Peyer's patch (tissue), 4 donors: ENCODE data around the gene TMEM220. TPM values are rescaled to one million over a fixed set of nuclear protein-coding genes. Genes with fewer than 3 reads are reported as not detected.

Experiments used
- DNase-seq, 3 donors: peaks; one replicate each; pipeline ENCODE4 v3.0.0-alpha.2; 2017 to 2019
- H3K27ac ChIP-seq, 4 donors: fragments of 200-600 bp; sonication (generic); one replicate each; pipeline ENCODE4 v1.5.1; 2016 to 2019
- H3K27me3 ChIP-seq, 2 donors: fragments of 200-600 bp; sonication (generic); one replicate each; pipeline ENCODE4 v1.5.1; 2019
- H3K36me3 ChIP-seq, 3 donors: fragments of 200-600 bp; sonication (generic); one replicate each; pipeline ENCODE4 v1.5.1; 2016 to 2019
- H3K4me1 ChIP-seq, 4 donors: fragments of 200-600 bp; sonication (generic); one replicate each; pipeline ENCODE4 v1.5.1; 2016 to 2019
- H3K4me3 ChIP-seq, 4 donors: fragments of 200-600 bp; sonication (generic); 1 replicate in 3 of 4; 2 replicates in 1 of 4; pipeline ENCODE4 v1.5.1; 2016 to 2019; ENCODE audit warnings: mild to moderate bottlenecking in 1 of 4
- H3K9me3 ChIP-seq, 4 donors: fragments of 200-600 bp; sonication (generic); one replicate each; pipeline ENCODE4 v1.5.1; 2016 to 2019; ENCODE audit warnings: mild to moderate bottlenecking in 1 of 4
- POLR2A ChIP-seq, 2 donors: fragments of 450-650 bp; IDR thresholded peaks; one replicate each; pipeline ENCODE4 v1.5.1; 2017; ENCODE audit warnings: antibody characterized with exemption in 2 of 2, mild to moderate bottlenecking in 2 of 2, moderate library complexity in 2 of 2
- total RNA-seq, 4 donors: library from RNA; depleted of rRNA; stranded (reverse); fragments of >200 nt; gene quantifications; one replicate each; pipeline ENCODE4 v1.1.0, GENCODE V29; 2016
- TF ChIP-seq, protein P1 (sequence below), 6 experiments: fragments of 450-650 bp in 4 of 6; fragments of 200-600 bp in 2 of 6; sonication (generic) in 1 of 6; IDR thresholded peaks; one replicate each; pipeline ENCODE4 v1.5.1; 2017 to 2019; ENCODE audit warnings: antibody characterized with exemption in 6 of 6, mild to moderate bottlenecking in 3 of 6, moderate library complexity in 1 of 6

TMEM220 gene
- total RNA-seq, 4 donors from 2014 or later: 14.6 to 56.1 (median 23.4) TPM

DNA sequence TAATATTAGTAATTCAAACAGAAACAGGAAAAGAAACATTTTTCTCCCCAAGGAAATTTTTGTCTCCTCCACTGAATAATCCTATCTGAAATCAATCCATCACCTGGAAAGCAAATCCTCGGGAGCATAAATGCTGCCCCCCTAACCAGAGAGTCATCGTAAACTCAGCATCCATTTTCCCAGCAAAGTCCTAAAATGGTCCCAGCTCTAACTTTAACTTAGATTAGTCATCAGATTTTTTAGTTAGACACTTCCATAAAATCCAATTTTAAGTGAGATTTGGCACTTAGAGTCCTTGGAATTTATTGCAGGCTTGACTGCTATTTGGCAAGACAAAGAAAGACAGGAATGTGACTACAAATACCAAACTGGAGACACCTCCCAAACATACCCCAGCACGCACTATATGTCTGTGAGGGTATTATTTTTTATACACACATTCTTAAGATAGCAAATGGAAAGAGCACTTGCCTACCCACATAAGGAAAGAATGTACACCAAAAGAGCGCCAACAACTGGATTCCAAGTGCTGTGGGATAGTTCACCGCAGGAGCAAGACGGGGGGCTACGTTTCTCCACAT, 47.9 kb downstream of the TMEM220 start:
- H3K27me3 ChIP-seq: no peaks in the 10 kb centered on the region
- no peaks in the 10 kb centered on the region for H3K4me1 ChIP-seq
- H3K4me3 ChIP-seq: no peak overlapping the region
- peaks cover 0 to 85% (median 4%) of the 10 kb centered on the region in 3 donors for H3K36me3 ChIP-seq
- no peak for DNase-seq
- H3K9me3 ChIP-seq: no peaks in the 10 kb centered on the region
- no peak overlapping the region for H3K27ac ChIP-seq
- TF ChIP-seq POLR2A (IDR thresholded peaks at IDR 0.05): no peak
- TF ChIP-seq, protein P1, sequence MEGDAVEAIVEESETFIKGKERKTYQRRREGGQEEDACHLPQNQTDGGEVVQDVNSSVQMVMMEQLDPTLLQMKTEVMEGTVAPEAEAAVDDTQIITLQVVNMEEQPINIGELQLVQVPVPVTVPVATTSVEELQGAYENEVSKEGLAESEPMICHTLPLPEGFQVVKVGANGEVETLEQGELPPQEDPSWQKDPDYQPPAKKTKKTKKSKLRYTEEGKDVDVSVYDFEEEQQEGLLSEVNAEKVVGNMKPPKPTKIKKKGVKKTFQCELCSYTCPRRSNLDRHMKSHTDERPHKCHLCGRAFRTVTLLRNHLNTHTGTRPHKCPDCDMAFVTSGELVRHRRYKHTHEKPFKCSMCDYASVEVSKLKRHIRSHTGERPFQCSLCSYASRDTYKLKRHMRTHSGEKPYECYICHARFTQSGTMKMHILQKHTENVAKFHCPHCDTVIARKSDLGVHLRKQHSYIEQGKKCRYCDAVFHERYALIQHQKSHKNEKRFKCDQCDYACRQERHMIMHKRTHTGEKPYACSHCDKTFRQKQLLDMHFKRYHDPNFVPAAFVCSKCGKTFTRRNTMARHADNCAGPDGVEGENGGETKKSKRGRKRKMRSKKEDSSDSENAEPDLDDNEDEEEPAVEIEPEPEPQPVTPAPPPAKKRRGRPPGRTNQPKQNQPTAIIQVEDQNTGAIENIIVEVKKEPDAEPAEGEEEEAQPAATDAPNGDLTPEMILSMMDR (IDR thresholded peaks at IDR 0.05): no peak

DNA sequence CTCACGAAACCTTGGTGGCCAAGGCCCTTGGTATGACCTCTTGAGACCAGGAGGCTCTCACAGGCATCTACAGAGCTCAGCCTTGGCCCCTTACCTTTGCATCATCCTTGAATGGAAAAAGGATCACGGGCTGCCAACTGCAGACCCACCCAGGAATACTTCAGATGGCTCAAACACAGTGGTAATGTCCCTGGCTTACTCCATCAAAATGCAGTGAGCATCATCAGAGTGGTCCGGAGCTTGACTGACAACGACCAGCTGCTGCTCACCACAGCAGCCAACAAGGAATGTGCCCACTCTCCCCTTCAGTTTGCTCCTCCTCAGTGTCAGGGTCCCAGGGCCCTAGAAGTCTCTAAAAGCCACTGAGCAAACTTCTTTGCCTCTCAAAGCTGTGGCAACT, 55.1 kb downstream of the TMEM220 start:
- peaks cover 0 to 34% (median 0%) of the 10 kb centered on the region in 3 donors for H3K36me3 ChIP-seq
- H3K4me1 ChIP-seq: no peaks in the 10 kb centered on the region
- H3K9me3 ChIP-seq: no peaks in the 10 kb centered on the region
- H3K4me3 ChIP-seq: no peak overlapping the region
- TF ChIP-seq POLR2A (IDR thresholded peaks at IDR 0.05): no peak
- TF ChIP-seq, protein P1 (IDR thresholded peaks at IDR 0.05): no peak
- DNase-seq: no peak
- no peak overlapping the region for H3K27ac ChIP-seq
- H3K27me3 ChIP-seq: no peaks in the 10 kb centered on the region

DNA sequence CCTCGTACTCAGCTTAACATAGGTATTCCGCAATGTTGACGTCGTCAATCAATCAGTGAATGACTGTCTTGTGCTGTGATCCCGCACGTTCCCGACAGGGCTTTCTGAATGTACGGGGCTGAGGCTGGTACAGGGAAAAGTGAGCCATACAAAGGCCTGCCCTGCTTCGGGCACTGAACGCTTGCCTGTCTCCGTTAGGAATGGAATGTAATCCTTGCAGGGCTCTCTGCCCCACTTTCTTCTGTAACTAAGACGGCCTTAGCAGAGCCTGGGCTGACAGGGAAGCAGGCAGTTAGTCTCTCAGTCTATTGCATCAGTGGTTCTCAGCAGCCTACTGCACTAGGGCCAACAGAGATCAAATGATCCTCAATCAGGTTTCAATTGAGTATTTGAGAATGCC, 56.5 kb downstream of the TMEM220 start:
- no peaks in the 10 kb centered on the region for H3K9me3 ChIP-seq
- no peaks in the 10 kb centered on the region for H3K4me1 ChIP-seq
- DNase-seq: no peak
- no peak for TF ChIP-seq POLR2A (IDR thresholded peaks at IDR 0.05)
- TF ChIP-seq, protein P1 (IDR thresholded peaks at IDR 0.05): no peak
- H3K36me3 ChIP-seq: peaks cover 0 to 23% (median 0%) of the 10 kb centered on the region in 3 donors
- H3K27me3 ChIP-seq: no peaks in the 10 kb centered on the region
- no peak overlapping the region for H3K27ac ChIP-seq
- no peak overlapping the region for H3K4me3 ChIP-seq

DNA sequence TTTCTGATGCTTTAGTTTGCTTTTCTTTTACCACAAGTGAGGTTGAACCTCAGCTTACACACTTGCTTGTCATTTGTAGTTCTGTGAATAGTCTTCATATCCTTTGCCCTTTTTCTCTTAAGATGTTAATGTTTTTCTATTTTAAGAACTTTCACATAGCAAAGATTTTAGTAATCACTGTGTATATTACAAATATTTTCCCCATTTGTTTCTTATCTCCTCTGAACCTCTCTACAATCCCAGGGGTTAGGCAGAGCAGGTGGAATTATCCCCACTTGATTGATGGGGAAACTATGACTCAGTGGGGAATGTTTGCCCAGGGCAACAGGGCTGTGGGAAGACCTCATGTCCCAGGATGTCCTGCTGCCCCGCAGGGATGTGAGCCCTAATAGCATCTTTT, 61.0 kb downstream of the TMEM220 start:
- H3K27ac ChIP-seq: no peak overlapping the region
- no peaks in the 10 kb centered on the region for H3K27me3 ChIP-seq
- H3K9me3 ChIP-seq: no peaks in the 10 kb centered on the region
- no peaks in the 10 kb centered on the region for H3K4me1 ChIP-seq
- H3K36me3 ChIP-seq: no peaks in the 10 kb centered on the region
- H3K4me3 ChIP-seq: no peak overlapping the region
- DNase-seq: no peak
- TF ChIP-seq POLR2A (IDR thresholded peaks at IDR 0.05): no peak
- TF ChIP-seq, protein P1 (IDR thresholded peaks at IDR 0.05): no peak

DNA sequence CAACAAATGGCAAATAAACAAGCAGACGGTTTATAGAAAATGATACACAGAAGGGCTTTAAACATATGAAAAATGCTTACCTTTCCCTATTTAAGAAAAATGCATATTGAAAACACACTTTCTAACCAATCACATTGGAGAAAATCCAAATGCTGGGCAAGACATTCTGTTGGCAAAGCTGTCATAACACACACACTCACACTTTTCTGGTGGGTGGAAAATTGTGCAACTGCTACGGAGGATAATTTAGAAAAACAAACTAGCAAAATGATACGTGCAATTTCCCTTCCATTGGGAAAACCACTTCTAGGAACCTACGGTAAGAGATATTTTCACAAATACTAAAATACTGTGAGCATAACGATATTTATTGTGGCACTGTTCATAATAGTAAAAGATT, 62.9 kb downstream of the TMEM220 start:
- Histone ChIP-seq H3K4me1 (no peaks in the 10 kb centered on the region), H3K27me3 (no peaks in the 10 kb centered on the region), H3K4me3 (no peak overlapping the region), H3K9me3 (no peaks in the 10 kb centered on the region), H3K36me3 (no peaks in the 10 kb centered on the region), H3K27ac (no peak overlapping the region)
- no peak for DNase-seq
- TF ChIP-seq POLR2A (IDR thresholded peaks at IDR 0.05): no peak
- TF ChIP-seq, protein P1 (IDR thresholded peaks at IDR 0.05): no peak

DNA sequence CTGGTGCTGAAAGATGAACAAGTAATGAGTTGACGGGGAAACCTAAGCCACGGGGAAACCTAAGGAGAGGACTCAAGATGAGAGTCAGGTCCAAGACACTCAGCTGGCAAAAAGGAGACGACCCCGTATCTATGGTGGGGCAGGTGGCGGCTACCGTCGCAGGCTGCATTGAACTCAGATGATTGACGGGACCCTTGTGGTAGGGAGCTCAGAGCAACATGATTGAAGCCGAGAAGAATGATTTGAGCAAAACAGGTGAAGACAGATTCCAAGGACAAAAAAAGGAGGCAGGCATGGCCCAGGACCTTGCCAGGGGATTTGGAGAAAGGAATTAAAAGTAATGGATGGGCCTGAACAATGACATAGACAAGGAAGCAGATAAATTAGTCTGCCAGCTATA, 65.3 kb downstream of the TMEM220 start:
- Histone ChIP-seq H3K4me1 (no peaks in the 10 kb centered on the region), H3K9me3 (no peaks in the 10 kb centered on the region), H3K27ac (no peak overlapping the region), H3K4me3 (no peak overlapping the region), H3K27me3 (no peaks in the 10 kb centered on the region), H3K36me3 (no peaks in the 10 kb centered on the region)
- DNase-seq: no peak
- TF ChIP-seq, protein P1 (IDR thresholded peaks at IDR 0.05): no peak
- TF ChIP-seq POLR2A (IDR thresholded peaks at IDR 0.05): no peak
